CD1c-positive myeloid dendritic cell (primary cell): Measurements from ENCODE around the gene RAB4A.

ENCODE experiments used
- DNase-seq: peaks from one replicate; pipeline ENCODE4 v3.0.0-alpha.2; 2016; ENCODE audit errors: extremely low spot score

The RAB4A gene

GRCh38 chr1:229339086-229339485 lies 68.2 kb downstream of the RAB4A start:
- DNase-seq = no peak

GRCh38 chr1:229339520-229339919 lies 68.6 kb downstream of the RAB4A start:
- DNase-seq = no peak

- DNase-seq = no peak
These were observed 69.6 kb downstream of the RAB4A start for GRCh38 chr1:229340496-229340895.

- DNase-seq = peak; percentile 85
These were observed 71.1 kb downstream of the RAB4A start for GRCh38 chr1:229341774-229342655.

- peak; percentile 72 for DNase-seq
These were observed 72.0 kb downstream of the RAB4A start, which contains the start of gene CCSAP for GRCh38 chr1:229342656-229343569. Gene CCSAP, minus strand, starts transcription at chr1:229343047. Its CDS starts 582 bp downstream, at chr1:229342465.

- peak; percentile 78 for DNase-seq
These were observed 73.2 kb downstream of the RAB4A start for GRCh38 chr1:229344139-229344538.

- DNase-seq = no peak
These were observed 74.2 kb downstream of the RAB4A start for GRCh38 chr1:229344937-229345684.

GRCh38 chr1:229347528-229347927 lies 76.6 kb downstream of the RAB4A start:
- DNase-seq = peak; percentile 72

GRCh38 chr1:229349463-229350385 lies 78.8 kb downstream of the RAB4A start:
- no peak for DNase-seq

- DNase-seq = no peak
These were observed 82.1 kb downstream of the RAB4A start for GRCh38 chr1:229352975-229353374.

GRCh38 chr1:229354226-229354625 lies 83.3 kb downstream of the RAB4A start:
- no peak for DNase-seq
